ENCODE results near the gene FAM193A. TPM values are rescaled to one million over a fixed set of nuclear protein-coding genes. Genes with fewer than 3 reads are reported as not detected.

The FAM193A gene
- total RNA-seq, 1 donor from 2014 or later, result 19.8 TPM

DNA sequence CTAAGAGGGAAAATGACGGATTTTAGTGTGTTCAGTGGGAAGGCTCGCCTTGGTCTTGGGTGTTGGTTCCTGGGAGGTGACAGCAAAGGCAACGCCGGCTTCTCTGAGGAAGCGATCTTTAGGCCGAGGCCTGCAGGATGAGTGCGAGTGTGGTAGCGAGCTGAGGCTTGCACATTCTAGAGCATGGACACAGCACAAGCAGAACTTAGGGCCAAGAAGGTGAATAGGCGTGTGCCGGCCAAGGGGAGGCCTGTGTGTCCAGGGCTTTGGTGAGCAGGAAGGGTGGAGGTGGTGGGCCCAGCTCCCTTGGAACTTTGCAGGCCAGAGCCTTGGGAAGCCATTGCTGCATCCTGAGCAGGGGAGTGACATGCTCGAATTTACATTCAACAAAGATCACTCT, 151.8 kb downstream of the FAM193A start:
- no peak for TF ChIP-seq CTCF (IDR thresholded peaks at IDR 0.05; ENCODE audit: insufficient read depth, low read length, poor library complexity, severe bottlenecking)
- no peaks in the 10 kb centered on the region for H3K27me3 ChIP-seq (ENCODE audit: control insufficient read depth, insufficient read depth, low read length)
- H3K36me3 ChIP-seq (ENCODE audit: control insufficient read depth, insufficient read depth, low read length), result peaks cover 1% of the 10 kb centered on the region
- no peak for DNase-seq (ENCODE audit: low read depth)
- no peak overlapping the region for H3K4me3 ChIP-seq (ENCODE audit: low read depth, low read length)

- Histone ChIP-seq H3K36me3 (ENCODE audit: control insufficient read depth, insufficient read depth, low read length) (peaks cover 2% of the 10 kb centered on the region), H3K27me3 (ENCODE audit: control insufficient read depth, insufficient read depth, low read length) (no peaks in the 10 kb centered on the region), H3K4me3 (ENCODE audit: low read depth, low read length) (no peak overlapping the region)
- no peak for TF ChIP-seq CTCF (IDR thresholded peaks at IDR 0.05; ENCODE audit: insufficient read depth, low read length, poor library complexity, severe bottlenecking)
- DNase-seq (ENCODE audit: low read depth), result no peak
Measured at GRCh38 chr4:2688697-2689096, 152.2 kb downstream of the FAM193A start.

DNA sequence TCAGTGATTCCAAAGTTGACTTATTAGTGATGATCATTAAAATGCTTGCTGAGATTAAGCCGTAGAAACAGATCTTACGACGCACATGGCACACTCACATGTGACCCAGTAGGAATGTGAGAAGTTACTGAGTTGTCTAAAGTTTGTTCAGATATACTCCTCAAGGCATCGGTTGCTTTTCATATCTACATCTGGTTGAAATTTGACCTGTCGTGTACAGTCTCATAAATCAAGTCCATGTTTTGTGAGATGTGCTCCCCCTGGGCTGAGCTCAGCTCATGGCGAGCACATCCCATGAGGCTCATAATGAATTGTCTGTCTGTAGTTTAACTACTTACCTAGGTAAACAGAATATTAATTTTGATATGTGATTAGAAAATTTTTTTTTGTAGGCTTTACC, 152.7 kb downstream of the FAM193A start:
- Histone ChIP-seq H3K4me3 (ENCODE audit: low read depth, low read length) (no peak overlapping the region), H3K36me3 (ENCODE audit: control insufficient read depth, insufficient read depth, low read length) (peaks cover 4% of the 10 kb centered on the region), H3K27me3 (ENCODE audit: control insufficient read depth, insufficient read depth, low read length) (no peaks in the 10 kb centered on the region)
- DNase-seq (ENCODE audit: low read depth), result no peak
- no peak for TF ChIP-seq CTCF (IDR thresholded peaks at IDR 0.05; ENCODE audit: insufficient read depth, low read length, poor library complexity, severe bottlenecking)

DNA sequence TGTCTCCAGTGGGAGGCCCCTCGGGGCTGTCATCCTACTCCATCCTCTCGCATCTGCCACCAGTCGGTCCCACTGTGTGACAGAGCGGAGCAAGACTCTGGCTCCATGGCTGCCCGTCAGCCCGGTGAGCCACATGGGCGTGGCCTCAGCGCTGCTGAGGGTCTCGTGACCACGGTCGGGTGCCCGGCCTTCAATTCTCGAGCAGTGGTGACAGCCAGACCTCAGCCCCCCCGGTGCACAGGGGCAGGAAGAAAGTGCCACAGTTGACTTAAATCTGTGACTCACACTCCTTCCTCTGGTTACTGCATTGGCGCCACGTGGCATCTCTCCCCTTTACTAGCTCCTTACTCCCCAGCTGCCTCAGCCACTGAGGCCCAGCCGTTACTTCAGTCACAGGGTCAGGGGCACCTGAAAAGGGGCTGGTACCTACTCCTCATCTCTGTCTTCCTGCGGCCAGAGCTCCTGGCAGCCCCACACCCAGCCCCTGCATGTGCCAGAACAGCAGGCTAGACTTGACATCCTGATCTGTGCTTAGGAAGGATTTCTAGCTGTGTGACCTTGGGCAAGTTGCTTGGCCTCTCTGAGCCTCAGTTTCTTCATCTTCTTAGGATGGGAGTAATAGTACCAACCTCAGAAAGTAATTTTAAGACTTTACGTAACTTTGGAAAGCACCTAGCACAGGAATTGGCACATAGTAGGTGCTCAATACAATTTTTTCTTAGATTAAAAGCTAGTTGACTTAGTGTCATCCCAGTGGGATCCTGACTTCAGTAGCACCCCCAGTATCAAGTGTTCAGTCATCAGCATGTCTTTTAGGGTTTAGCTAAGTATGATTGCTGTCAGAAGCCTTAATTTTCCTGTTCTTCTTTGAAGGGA, 153.6 kb downstream of the FAM193A start:
- H3K27me3 ChIP-seq (ENCODE audit: control insufficient read depth, insufficient read depth, low read length), result no peaks in the 10 kb centered on the region
- TF ChIP-seq CTCF (IDR thresholded peaks at IDR 0.05; ENCODE audit: insufficient read depth, low read length, poor library complexity, severe bottlenecking), result no peak
- peaks cover 4% of the 10 kb centered on the region for H3K36me3 ChIP-seq (ENCODE audit: control insufficient read depth, insufficient read depth, low read length)
- no peak for DNase-seq (ENCODE audit: low read depth)
- H3K4me3 ChIP-seq (ENCODE audit: low read depth, low read length), result no peak overlapping the region

GRCh38 chr4:2691313-2691712, 154.9 kb downstream of the FAM193A start:
- no peak for DNase-seq (ENCODE audit: low read depth)
- no peak for TF ChIP-seq CTCF (IDR thresholded peaks at IDR 0.05; ENCODE audit: insufficient read depth, low read length, poor library complexity, severe bottlenecking)
- Histone ChIP-seq H3K36me3 (ENCODE audit: control insufficient read depth, insufficient read depth, low read length) (peaks cover 4% of the 10 kb centered on the region), H3K4me3 (ENCODE audit: low read depth, low read length) (no peak overlapping the region), H3K27me3 (ENCODE audit: control insufficient read depth, insufficient read depth, low read length) (no peaks in the 10 kb centered on the region)

Data from kidney epithelial cell (primary cell).